Smooth muscle cell (in vitro differentiated cells): Measurements from ENCODE around the gene COPS8. TPM values are rescaled to one million over a fixed set of nuclear protein-coding genes. Genes with fewer than 3 reads are reported as not detected.

Experiments used
- DNase-seq: peaks from one replicate; lab custom pipeline; 2025; ENCODE audit not compliant: unreplicated experiment; lab: John Stamatoyannopoulos, UW
- H2AFZ ChIP-seq: fragments of 200-600 bp; sonication (generic); 2 replicates; pipeline ENCODE4 v1.6.0; 2016; ENCODE audit warnings: antibody characterized with exemption, low read depth, mild to moderate bottlenecking
- H3F3A ChIP-seq: fragments of 200-600 bp; sonication (generic); 2 replicates; pipeline ENCODE4 v1.6.0; 2017; ENCODE audit warnings: antibody characterized with exemption, low read depth
- H3K27ac ChIP-seq: fragments of 200-600 bp; sonication (generic); 2 replicates; pipeline ENCODE4 v1.5.1; 2016; ENCODE audit warnings: low read depth, mild to moderate bottlenecking
- H3K27me3 ChIP-seq: fragments of 200-600 bp; sonication (generic); 2 replicates; pipeline ENCODE4 v1.6.1; 2016; ENCODE audit warnings: low read depth, mild to moderate bottlenecking
- H3K36me3 ChIP-seq: fragments of 200-600 bp; sonication (generic); 2 replicates; pipeline ENCODE4 v1.5.1; 2016; ENCODE audit warnings: low read depth
- H3K4me1 ChIP-seq: fragments of 200-600 bp; sonication (generic); 2 replicates; pipeline ENCODE4 v1.5.1; 2016; ENCODE audit warnings: low read depth
- H3K4me2 ChIP-seq: fragments of 200-600 bp; sonication (generic); 2 replicates; pipeline ENCODE4 v1.6.0; 2016; ENCODE audit warnings: mild to moderate bottlenecking
- H3K4me3 ChIP-seq: fragments of 200-600 bp; sonication (generic); 2 replicates; pipeline ENCODE4 v1.5.1; 2016; ENCODE audit warnings: mild to moderate bottlenecking
- H3K79me2 ChIP-seq: fragments of 200-600 bp; sonication (generic); 2 replicates; pipeline ENCODE4 v1.6.0; 2016; ENCODE audit warnings: low read depth, mild to moderate bottlenecking
- H3K9ac ChIP-seq: fragments of 200-600 bp; sonication (generic); 2 replicates; pipeline ENCODE4 v1.6.0; 2016; ENCODE audit warnings: low read depth
- H3K9me3 ChIP-seq: fragments of 200-600 bp; sonication (generic); replicated peaks from 2 replicates; pipeline ENCODE4 v1.5.1; 2016; ENCODE audit warnings: low read depth
- H4K20me1 ChIP-seq: fragments of 200-600 bp; sonication (generic); 2 replicates; pipeline ENCODE4 v1.6.0; 2016; ENCODE audit warnings: low read depth
- CTCF ChIP-seq: fragments of 200-600 bp; sonication (generic); IDR thresholded peaks from 2 replicates; pipeline ENCODE4 v1.5.1; 2017; ENCODE audit warnings: borderline replicate concordance, mild to moderate bottlenecking, antibody characterized with exemption; ENCODE audit not compliant: insufficient read depth, poor library complexity, severe bottlenecking
- WGBS: methylation state at CpG from one replicate; pipeline ENCODE4 v1.1.7; 2016; ENCODE audit warnings: low lambda C conversion rate; 5-methylcytosine and 5-hydroxymethylcytosine counted together
- polyA plus RNA-seq: library from polyadenylated mRNA; unstranded; fragments of >200 nt; fragmentation: Nextera tagmentation; extraction: Ambion mirVana; gene quantifications from 2 replicates; pipeline ENCODE4 v1.2.1, GENCODE V29; 2016
- total RNA-seq: library from RNA; depleted of rRNA; stranded (reverse); fragments of >200 nt; gene quantifications from 2 replicates; pipeline ENCODE4 v1.2.3, GENCODE V29; 2014

Gene COPS8
- total and polyA plus RNA-seq, 2 experiments from 2014 or later: 132 to 159 TPM

GRCh38 chr2:237143676-237144440, 58.2 kb downstream of the COPS8 start:
- H3F3A ChIP-seq: peaks cover 11% of the 10 kb centered on the region
- no peak overlapping the region for H3K27ac ChIP-seq
- no peaks in the 10 kb centered on the region for H3K4me1 ChIP-seq
- no peak for TF ChIP-seq CTCF
- no peak overlapping the region for H3K4me2 ChIP-seq
- no peak for DNase-seq
- no peaks in the 10 kb centered on the region for H3K79me2 ChIP-seq
- no peak overlapping the region for H3K4me3 ChIP-seq
- peaks cover 3% of the 10 kb centered on the region for H3K36me3 ChIP-seq
- WGBS: 91% methylated on average over 5 of the region's 5 CpGs
- no peaks in the 10 kb centered on the region for H3K27me3 ChIP-seq
- no peak overlapping the region for H3K9ac ChIP-seq
- H4K20me1 ChIP-seq: no peaks in the 10 kb centered on the region
- H2AFZ ChIP-seq: no peak overlapping the region
- H3K9me3 ChIP-seq: peaks cover 11% of the 10 kb centered on the region

GRCh38 chr2:237144516-237144915, 58.8 kb downstream of the COPS8 start:
- peaks cover 11% of the 10 kb centered on the region for H3K9me3 ChIP-seq
- no peak overlapping the region for H3K4me2 ChIP-seq
- H3K36me3 ChIP-seq: peaks cover 3% of the 10 kb centered on the region
- H3K4me3 ChIP-seq: no peak overlapping the region
- no peak overlapping the region for H3K9ac ChIP-seq
- WGBS: 83% methylated on average over 3 of the region's 3 CpGs
- no peaks in the 10 kb centered on the region for H4K20me1 ChIP-seq
- TF ChIP-seq CTCF: no peak
- no peak overlapping the region for H3K27ac ChIP-seq
- H3K79me2 ChIP-seq: no peaks in the 10 kb centered on the region
- DNase-seq: no peak
- no peaks in the 10 kb centered on the region for H3K4me1 ChIP-seq
- peaks cover 13% of the 10 kb centered on the region for H3F3A ChIP-seq
- H2AFZ ChIP-seq: no peak overlapping the region
- no peaks in the 10 kb centered on the region for H3K27me3 ChIP-seq

GRCh38 chr2:237147317-237147716, 61.6 kb downstream of the COPS8 start:
- Histone ChIP-seq H3K27me3 (no peaks in the 10 kb centered on the region), H3F3A (peaks cover 13% of the 10 kb centered on the region), H3K9ac (no peak overlapping the region), H4K20me1 (no peaks in the 10 kb centered on the region), H3K4me2 (no peak overlapping the region), H3K27ac (no peak overlapping the region), H3K4me1 (no peaks in the 10 kb centered on the region), H3K9me3 (peaks cover 11% of the 10 kb centered on the region), H3K4me3 (no peak overlapping the region), H3K79me2 (no peaks in the 10 kb centered on the region), H2AFZ (no peak overlapping the region), H3K36me3 (peaks cover 3% of the 10 kb centered on the region)
- DNase-seq: no peak
- no peak for TF ChIP-seq CTCF

GRCh38 chr2:237148624-237149023, 62.9 kb downstream of the COPS8 start:
- Histone ChIP-seq H3K27me3 (no peaks in the 10 kb centered on the region), H3F3A (peaks cover 13% of the 10 kb centered on the region), H3K9me3 (peaks cover 11% of the 10 kb centered on the region), H2AFZ (no peak overlapping the region), H3K4me2 (no peak overlapping the region), H3K79me2 (peaks cover 3% of the 10 kb centered on the region), H3K27ac (peak overlapping the region; percentile 35), H4K20me1 (no peaks in the 10 kb centered on the region), H3K4me1 (no peaks in the 10 kb centered on the region), H3K9ac (no peak overlapping the region), H3K36me3 (peaks cover 3% of the 10 kb centered on the region), H3K4me3 (no peak overlapping the region)
- WGBS: 94% methylated on average over 4 of the region's 4 CpGs
- DNase-seq: no peak
- TF ChIP-seq CTCF: no peak
